MM.1S (cell line): Measurements from ENCODE around the gene MBOAT7.

ENCODE experiments used
- DNase-seq: peaks from one replicate; pipeline ENCODE4 v3.0.0-alpha.2; 2015
- H2AFZ ChIP-seq: fragments of 300-600 bp; sonication (generic); 2 replicates; pipeline ENCODE4 v1.6.0; 2016; ENCODE audit warnings: antibody characterized with exemption, low read length
- H3F3A ChIP-seq: fragments of 300-600 bp; sonication (generic); 2 replicates; pipeline ENCODE4 v1.6.1; 2016; ENCODE audit warnings: mild to moderate bottlenecking, antibody characterized with exemption, low read length, moderate library complexity, mixed read lengths; ENCODE audit not compliant: insufficient read depth
- H3K27ac ChIP-seq: fragments of 300-600 bp; sonication (generic); 2 replicates; pipeline ENCODE4 v1.5.1; 2016; ENCODE audit warnings: mild to moderate bottlenecking, low read length
- H3K27me3 ChIP-seq: fragments of 300-600 bp; sonication (generic); replicated peaks from 2 replicates; pipeline ENCODE4 v1.6.0; 2016; ENCODE audit warnings: low read length; ENCODE audit not compliant: insufficient read depth
- H3K36me3 ChIP-seq: fragments of 300-600 bp; sonication (generic); replicated peaks from 2 replicates; pipeline ENCODE4 v1.6.1; 2016; ENCODE audit warnings: mild to moderate bottlenecking, low read length, mixed read lengths; ENCODE audit not compliant: insufficient read depth
- H3K4me1 ChIP-seq: fragments of 300-600 bp; sonication (generic); 2 replicates; pipeline ENCODE4 v1.6.1; 2016; ENCODE audit warnings: low read length, mixed read lengths
- H3K4me2 ChIP-seq: fragments of 300-600 bp; sonication (generic); 2 replicates; pipeline ENCODE4 v1.6.0; 2016; ENCODE audit warnings: low read depth, low read length
- H3K4me3 ChIP-seq: fragments of 300-600 bp; sonication (generic); 2 replicates; pipeline ENCODE4 v1.5.1; 2016; ENCODE audit warnings: low read length, mixed read lengths
- H3K79me2 ChIP-seq: fragments of 300-600 bp; sonication (generic); 2 replicates; pipeline ENCODE4 v1.6.1; 2016; ENCODE audit warnings: mixed run types, low read length, mixed read lengths
- H3K9ac ChIP-seq: fragments of 300-600 bp; sonication (generic); 2 replicates; pipeline ENCODE4 v1.6.1; 2016; ENCODE audit warnings: low read length, mixed read lengths
- H3K9me2 ChIP-seq: fragments of 300-600 bp; sonication (generic); replicated peaks from 2 replicates; pipeline ENCODE4 v1.6.1; 2016; ENCODE audit warnings: mild to moderate bottlenecking, low read length, mixed read lengths; ENCODE audit not compliant: insufficient read depth
- H3K9me3 ChIP-seq: fragments of 300-600 bp; sonication (generic); replicated peaks from 2 replicates; pipeline ENCODE4 v1.6.1; 2016; ENCODE audit warnings: mild to moderate bottlenecking, low read length, mixed read lengths; ENCODE audit not compliant: insufficient read depth
- H4K20me1 ChIP-seq: fragments of 300-600 bp; sonication (generic); 2 replicates; pipeline ENCODE4 v1.6.1; 2016; ENCODE audit warnings: mild to moderate bottlenecking, low read length, moderate library complexity, mixed read lengths; ENCODE audit not compliant: insufficient read depth
- EZH2 ChIP-seq: fragments of 300-600 bp; sonication (generic); optimal IDR thresholded peaks from 2 replicates; pipeline ENCODE3; 2017; ENCODE audit warnings: low read depth, mild to moderate bottlenecking, antibody characterized with exemption, low read length, mixed read lengths
- EZH2phosphoT487 ChIP-seq: fragments of 300-600 bp; sonication (generic); IDR thresholded peaks from 2 replicates; pipeline ENCODE4 v1.6.1; 2018; ENCODE audit warnings: antibody characterized with exemption, low read length
- TF ChIP-seq, protein P1 (sequence below): fragments of 300-600 bp; sonication (generic); IDR thresholded peaks from 2 replicates; pipeline ENCODE4 v1.5.1; 2016; ENCODE audit warnings: antibody characterized with exemption, low read length, mixed read lengths

The MBOAT7 gene

GRCh38 chr19:54158812-54159351 is 30.5 kb downstream of the MBOAT7 start:
- Histone ChIP-seq H3K4me2 (peak overlapping the region; percentile 85), H3K4me1 (peaks cover 13% of the 10 kb centered on the region; the same call in 1 of the 2 replicates), H3K27me3 (no peaks in the 10 kb centered on the region), H3K4me3 (peak overlapping the region; percentile 64), H3K27ac (peak overlapping the region; percentile 88; the same call in 1 of the 2 replicates), H2AFZ (peak overlapping the region; percentile 61), H3K9me2 (no peaks in the 10 kb centered on the region), H3K9me3 (no peaks in the 10 kb centered on the region), H3K36me3 (0 out of 2 replicates have a peak, but pooled peaks cover 1% of the 10 kb centered on the region), H3K9ac (peak overlapping the region; percentile 81), H3K79me2 (peaks cover 30% of the 10 kb centered on the region), H3F3A (peaks cover 19% of the 10 kb centered on the region), H4K20me1 (no peaks in the 10 kb centered on the region)
- TF ChIP-seq EZH2phosphoT487 (no peak), EZH2 (no peak)
- TF ChIP-seq, protein P1, sequence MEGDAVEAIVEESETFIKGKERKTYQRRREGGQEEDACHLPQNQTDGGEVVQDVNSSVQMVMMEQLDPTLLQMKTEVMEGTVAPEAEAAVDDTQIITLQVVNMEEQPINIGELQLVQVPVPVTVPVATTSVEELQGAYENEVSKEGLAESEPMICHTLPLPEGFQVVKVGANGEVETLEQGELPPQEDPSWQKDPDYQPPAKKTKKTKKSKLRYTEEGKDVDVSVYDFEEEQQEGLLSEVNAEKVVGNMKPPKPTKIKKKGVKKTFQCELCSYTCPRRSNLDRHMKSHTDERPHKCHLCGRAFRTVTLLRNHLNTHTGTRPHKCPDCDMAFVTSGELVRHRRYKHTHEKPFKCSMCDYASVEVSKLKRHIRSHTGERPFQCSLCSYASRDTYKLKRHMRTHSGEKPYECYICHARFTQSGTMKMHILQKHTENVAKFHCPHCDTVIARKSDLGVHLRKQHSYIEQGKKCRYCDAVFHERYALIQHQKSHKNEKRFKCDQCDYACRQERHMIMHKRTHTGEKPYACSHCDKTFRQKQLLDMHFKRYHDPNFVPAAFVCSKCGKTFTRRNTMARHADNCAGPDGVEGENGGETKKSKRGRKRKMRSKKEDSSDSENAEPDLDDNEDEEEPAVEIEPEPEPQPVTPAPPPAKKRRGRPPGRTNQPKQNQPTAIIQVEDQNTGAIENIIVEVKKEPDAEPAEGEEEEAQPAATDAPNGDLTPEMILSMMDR: no peak
- DNase-seq: peak; percentile 61

GRCh38 chr19:54156953-54157352 is 32.4 kb downstream of the MBOAT7 start:
- Histone ChIP-seq H3K4me3 (no peak overlapping the region), H3K4me2 (no peak overlapping the region), H3K27me3 (no peaks in the 10 kb centered on the region), H3K27ac (no peak overlapping the region), H4K20me1 (no peaks in the 10 kb centered on the region), H3K9me3 (no peaks in the 10 kb centered on the region), H3K9me2 (no peaks in the 10 kb centered on the region), H3K36me3 (peaks cover 8% of the 10 kb centered on the region; the same call in 1 of the 2 replicates), H3K79me2 (peaks cover 30% of the 10 kb centered on the region), H3K9ac (no peak overlapping the region), H3K4me1 (peaks cover 10% of the 10 kb centered on the region; the same call in 1 of the 2 replicates), H3F3A (peaks cover 25% of the 10 kb centered on the region), H2AFZ (no peak overlapping the region)
- no peak for TF ChIP-seq EZH2phosphoT487
- TF ChIP-seq, protein P1: no peak
- TF ChIP-seq EZH2: no peak
- no peak for DNase-seq

- no peak overlapping the region for H3K4me2 ChIP-seq
- H3K4me3 ChIP-seq: no peak overlapping the region
- H3K4me1 ChIP-seq: peaks cover 10% of the 10 kb centered on the region; the same call in 1 of the 2 replicates
- H3K27ac ChIP-seq: no peak overlapping the region
- TF ChIP-seq, protein P1: no peak
- no peak for TF ChIP-seq EZH2phosphoT487
- TF ChIP-seq EZH2: no peak
- peaks cover 25% of the 10 kb centered on the region for H3F3A ChIP-seq
- H3K9ac ChIP-seq: no peak overlapping the region
- H3K9me3 ChIP-seq: no peaks in the 10 kb centered on the region
- no peaks in the 10 kb centered on the region for H3K9me2 ChIP-seq
- H2AFZ ChIP-seq: no peak overlapping the region
- H3K36me3 ChIP-seq: peaks cover 8% of the 10 kb centered on the region; the same call in 1 of the 2 replicates
- DNase-seq: no peak
- peaks cover 30% of the 10 kb centered on the region for H3K79me2 ChIP-seq
- no peaks in the 10 kb centered on the region for H4K20me1 ChIP-seq
- H3K27me3 ChIP-seq: no peaks in the 10 kb centered on the region
These were observed 32.9 kb downstream of the MBOAT7 start for GRCh38 chr19:54156490-54156889.
